ENCODE measurements around the gene APOLD1.
"Not testable (repeated sequence)": the region's sequence is repeated elsewhere in the genome, so short reads cannot be mapped to it uniquely, and the experiment has no call there.

Gene APOLD1

DNA sequence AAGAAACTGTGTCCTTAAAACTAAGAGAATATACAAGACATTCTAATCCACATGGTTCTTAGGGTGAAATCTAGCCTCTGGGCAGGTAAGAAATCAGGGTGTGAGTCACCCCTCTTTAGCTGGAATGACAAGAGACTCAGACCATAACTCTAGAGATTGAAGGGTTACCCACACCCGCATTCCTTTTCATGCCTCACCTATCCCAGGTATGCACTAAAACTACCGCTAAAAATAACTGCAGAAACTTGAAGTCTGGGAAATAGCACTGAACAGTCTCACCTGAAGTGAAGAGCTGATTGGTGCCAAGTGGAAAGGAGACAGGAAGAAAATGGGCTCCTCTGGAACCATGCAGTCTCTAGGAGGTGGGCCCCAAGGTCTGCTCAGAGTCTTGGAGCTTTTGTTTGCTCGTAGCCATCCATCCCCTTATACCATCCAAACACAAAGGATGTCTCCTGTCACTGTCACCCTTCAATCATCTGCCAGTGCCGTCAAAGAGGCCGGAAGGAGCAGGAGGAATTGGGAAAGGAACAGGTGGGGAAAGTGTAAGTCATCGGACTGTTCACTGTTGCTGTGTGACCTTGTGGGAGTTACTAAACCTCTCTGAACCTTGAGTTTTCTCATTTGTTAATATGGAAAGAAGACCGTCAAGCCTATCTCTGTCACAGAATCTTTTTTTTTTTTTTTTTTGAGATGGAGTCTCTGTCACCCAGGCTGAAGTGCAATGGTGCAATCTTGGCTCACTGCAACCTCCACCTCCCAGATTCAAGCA is 50.1 kb downstream of the APOLD1 start:
- H3K4me1 Mint-ChIP-seq (ENCODE audit: low read depth) = peaks cover 44% of the 10 kb centered on the region
- no peaks in the 10 kb centered on the region for H3K9me3 Mint-ChIP-seq
- peaks cover 90% of the 10 kb centered on the region for H3K36me3 Mint-ChIP-seq (ENCODE audit: low read depth)
- H3K4me3 Mint-ChIP-seq = no peak overlapping the region
- H3K27me3 Mint-ChIP-seq = no peaks in the 10 kb centered on the region
- H3K27ac Mint-ChIP-seq = peak overlapping the region; percentile 82
- DNase-seq = no peak

DNA sequence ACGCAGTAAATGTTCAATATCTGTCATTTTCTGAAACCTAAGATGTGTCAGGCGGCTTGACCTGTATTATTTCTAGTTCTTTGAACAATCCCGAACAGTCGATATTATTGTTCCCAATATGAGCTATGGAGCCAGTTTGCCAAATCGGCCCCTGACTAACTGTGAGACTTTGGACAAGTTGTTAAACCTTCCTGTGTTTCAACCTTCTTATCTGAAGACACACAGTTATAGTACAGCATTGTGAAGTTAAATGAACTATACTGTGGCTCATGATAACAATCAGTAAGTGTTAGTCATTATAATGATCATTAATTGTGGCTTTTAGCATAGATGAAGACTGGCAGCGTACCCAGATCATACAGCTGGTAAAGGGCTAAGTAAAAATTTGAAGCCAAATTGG is 51.1 kb downstream of the APOLD1 start:
- no peak for DNase-seq
- no peak overlapping the region for H3K4me3 Mint-ChIP-seq
- H3K36me3 Mint-ChIP-seq (ENCODE audit: low read depth) = peaks cover 84% of the 10 kb centered on the region
- H3K4me1 Mint-ChIP-seq (ENCODE audit: low read depth) = peaks cover 44% of the 10 kb centered on the region
- no peaks in the 10 kb centered on the region for H3K9me3 Mint-ChIP-seq
- H3K27ac Mint-ChIP-seq = peak overlapping the region; percentile 51
- H3K27me3 Mint-ChIP-seq = no peaks in the 10 kb centered on the region

DNA sequence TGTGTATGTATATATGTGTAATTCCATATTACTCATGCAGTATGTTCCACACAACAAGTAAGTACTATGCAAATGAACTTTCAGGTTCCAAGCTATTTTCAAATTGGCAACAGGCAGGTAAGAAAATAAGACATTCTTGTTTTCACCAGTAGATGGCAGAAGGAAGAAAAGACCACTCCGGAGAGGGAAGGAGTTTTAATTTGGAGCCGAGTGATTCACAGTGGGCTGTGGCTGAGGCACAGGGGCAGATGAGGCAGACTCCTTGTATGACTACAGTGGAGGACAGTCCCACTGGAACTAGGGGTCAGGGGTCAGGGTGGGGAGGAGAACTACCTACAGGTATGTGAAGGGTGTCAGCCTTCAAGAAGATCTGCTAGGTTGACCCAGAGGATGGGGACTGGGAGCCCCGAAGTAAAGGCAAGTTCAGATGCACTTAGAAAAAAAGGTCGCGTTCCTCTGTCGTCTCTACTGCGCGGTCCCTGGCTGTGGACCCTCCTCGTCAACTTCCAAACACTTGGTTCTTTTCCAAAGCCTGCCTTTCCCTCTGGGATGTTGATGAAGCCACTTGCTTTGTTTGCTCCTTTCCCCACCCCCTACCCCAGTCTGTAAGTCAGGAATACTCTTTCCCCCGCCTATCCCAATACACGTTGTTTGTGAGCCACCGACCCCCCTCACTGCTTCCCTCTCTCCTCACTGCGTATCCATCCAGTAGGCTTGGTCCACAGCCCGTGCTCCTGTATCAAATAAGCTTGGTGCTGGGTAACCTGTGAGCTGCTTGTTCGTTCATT is 51.8 kb downstream of the APOLD1 start:
- Mint-ChIP-seq H3K36me3 (ENCODE audit: low read depth) (peaks cover 82% of the 10 kb centered on the region), H3K4me3 (no peak overlapping the region), H3K4me1 (ENCODE audit: low read depth) (peaks cover 44% of the 10 kb centered on the region), H3K9me3 (no peaks in the 10 kb centered on the region), H3K27me3 (no peaks in the 10 kb centered on the region), H3K27ac (peak overlapping the region; percentile 61)
- peak; percentile 63 for DNase-seq

DNA sequence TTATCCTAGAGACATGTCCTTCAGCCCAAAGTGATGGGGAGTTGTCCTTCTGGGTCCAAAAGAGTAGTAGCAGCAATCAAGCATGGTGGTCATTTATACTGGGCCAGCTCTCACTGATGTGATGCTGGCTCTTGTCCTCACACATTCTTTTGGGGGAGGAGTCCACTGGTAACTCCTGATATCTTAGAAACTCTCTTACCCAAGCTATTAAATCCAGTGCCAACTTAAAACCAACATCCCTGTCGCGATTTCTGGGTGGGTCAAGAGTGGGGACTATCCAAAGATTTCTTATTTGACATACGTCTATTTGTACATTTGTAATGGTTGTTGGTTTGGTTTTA is 52.3 kb downstream of the APOLD1 start:
- no peak for DNase-seq
- Mint-ChIP-seq H3K27me3 (no peaks in the 10 kb centered on the region), H3K27ac (peak overlapping the region; percentile 61), H3K4me1 (ENCODE audit: low read depth) (peaks cover 41% of the 10 kb centered on the region), H3K9me3 (no peaks in the 10 kb centered on the region), H3K4me3 (no peak overlapping the region), H3K36me3 (ENCODE audit: low read depth) (peaks cover 81% of the 10 kb centered on the region)

DNA sequence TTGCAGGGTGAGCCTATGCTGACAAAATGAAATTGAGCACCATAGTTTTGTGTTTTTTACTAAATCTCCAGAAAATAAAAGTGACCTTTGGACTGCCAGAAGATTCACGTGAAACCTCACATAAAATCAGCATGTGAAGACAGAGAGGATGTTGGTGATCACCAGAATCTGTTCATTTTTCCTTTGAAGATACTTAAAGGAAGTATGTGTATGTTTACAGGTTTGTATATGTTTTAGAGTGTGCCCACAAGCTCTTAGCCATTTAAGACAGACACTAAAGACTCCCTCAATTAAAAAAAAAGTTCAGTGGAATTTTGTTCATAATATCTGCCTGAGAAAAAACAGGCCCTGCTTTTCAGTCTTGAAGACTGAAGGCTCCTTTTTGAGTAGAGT is 53.5 kb downstream of the APOLD1 start:
- peaks cover 72% of the 10 kb centered on the region for H3K36me3 Mint-ChIP-seq (ENCODE audit: low read depth)
- no peaks in the 10 kb centered on the region for H3K27me3 Mint-ChIP-seq
- H3K4me3 Mint-ChIP-seq = no peak overlapping the region
- no peak for DNase-seq
- H3K27ac Mint-ChIP-seq = peak overlapping the region; percentile 61
- H3K9me3 Mint-ChIP-seq = no peaks in the 10 kb centered on the region
- H3K4me1 Mint-ChIP-seq (ENCODE audit: low read depth) = peaks cover 33% of the 10 kb centered on the region

DNA sequence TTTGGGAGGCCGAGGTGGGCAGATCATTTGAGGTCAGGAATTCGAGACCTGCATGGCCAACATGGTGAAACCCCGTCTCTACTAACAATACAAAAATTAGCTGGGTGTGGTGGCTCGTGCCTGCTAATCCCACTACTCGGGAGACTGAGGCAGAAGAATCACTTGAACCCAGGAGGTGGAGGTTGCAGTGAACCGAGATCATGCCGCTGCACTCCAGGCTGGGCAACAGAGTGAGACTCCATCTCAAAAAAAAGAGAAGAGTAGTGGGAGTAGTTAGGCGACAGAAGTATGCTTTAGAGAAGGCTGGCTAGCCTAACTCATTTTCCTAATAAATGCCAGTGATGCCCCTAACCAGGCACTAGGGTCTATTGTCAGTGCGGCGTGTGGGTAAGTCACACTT is 54.0 kb downstream of the APOLD1 start:
- not testable (repeated sequence) for DNase-seq, H3K9me3 Mint-ChIP-seq, H3K4me3 Mint-ChIP-seq, H3K27me3 Mint-ChIP-seq
- Mint-ChIP-seq H3K36me3 (ENCODE audit: low read depth) (peaks cover 69% of the 10 kb centered on the region), H3K27ac (peak overlapping the region; percentile 61), H3K4me1 (ENCODE audit: low read depth) (peaks cover 33% of the 10 kb centered on the region)

DNA sequence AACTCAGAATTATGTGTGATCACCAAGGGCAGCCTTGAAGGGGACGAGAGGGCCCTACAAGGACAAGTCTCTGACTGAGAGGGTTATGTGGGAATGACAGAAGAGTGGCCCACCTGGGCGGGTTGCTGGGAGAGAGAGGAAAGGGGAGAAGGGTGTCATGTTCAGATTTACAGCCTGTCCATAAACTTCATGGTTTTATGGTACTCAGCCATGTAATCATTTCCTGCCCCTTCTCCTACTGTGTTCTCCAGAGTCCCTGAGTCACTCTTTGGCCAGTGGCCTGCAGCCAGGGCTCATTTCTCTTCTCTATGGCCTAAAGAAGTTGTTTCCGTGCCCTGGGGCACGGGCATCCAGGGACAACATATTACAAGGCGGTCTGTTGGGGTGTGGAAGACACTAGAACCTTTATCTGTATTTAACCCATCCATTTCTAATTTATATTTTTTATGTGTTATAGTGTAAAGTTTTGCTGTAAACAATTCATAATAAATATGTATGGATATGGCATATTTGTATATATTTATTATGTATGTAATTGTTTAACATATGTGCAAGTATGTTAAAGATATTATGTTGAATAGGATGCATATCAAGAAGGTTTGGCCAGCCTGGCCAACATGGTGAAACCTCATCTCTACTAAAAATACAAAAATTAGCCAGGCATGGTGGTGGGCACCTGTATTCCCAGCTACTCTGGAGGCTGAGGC is 54.6 kb downstream of the APOLD1 start:
- Mint-ChIP-seq H3K4me1 (ENCODE audit: low read depth) (peaks cover 33% of the 10 kb centered on the region), H3K36me3 (ENCODE audit: low read depth) (peaks cover 63% of the 10 kb centered on the region), H3K27ac (no peak overlapping the region), H3K9me3 (no peaks in the 10 kb centered on the region), H3K4me3 (no peak overlapping the region), H3K27me3 (no peaks in the 10 kb centered on the region)
- no peak for DNase-seq

DNA sequence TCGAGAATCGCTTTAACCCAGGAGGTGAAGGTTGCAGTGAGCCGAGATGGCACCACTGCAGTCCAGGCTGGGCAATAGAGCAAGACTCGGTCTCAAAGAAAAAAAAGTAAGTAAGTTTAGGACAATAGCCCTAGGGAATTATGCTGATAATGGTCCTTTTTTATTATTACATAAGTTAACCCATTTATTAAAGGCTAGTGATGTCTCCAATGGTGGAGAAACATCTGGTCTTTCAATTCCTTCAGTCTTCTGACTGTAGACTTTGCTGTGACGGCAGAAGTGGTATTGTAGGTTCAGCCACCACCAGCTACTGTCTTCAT is 55.1 kb downstream of the APOLD1 start:
- Mint-ChIP-seq H3K4me3 (no peak overlapping the region), H3K36me3 (ENCODE audit: low read depth) (peaks cover 58% of the 10 kb centered on the region), H3K4me1 (ENCODE audit: low read depth) (peaks cover 35% of the 10 kb centered on the region), H3K27me3 (no peaks in the 10 kb centered on the region), H3K9me3 (no peaks in the 10 kb centered on the region), H3K27ac (no peak overlapping the region)
- DNase-seq = no peak
